ENCODE measurements around the gene NTN1. TPM values are rescaled to one million over a fixed set of nuclear protein-coding genes. Genes with fewer than 3 reads are reported as not detected.
A peak's percentile ranks its signal among the peaks of the same experiment; 100 is the strongest.
"Not testable (repeated sequence)": the region's sequence is repeated elsewhere in the genome, so short reads cannot be mapped to it uniquely, and the experiment has no call there.

Gene NTN1
- total and polyA plus RNA-seq, 2 of the 4 experiments (the other 2 are of a cell fraction), result under 0.01 to 0.07 TPM

- Histone ChIP-seq H3K27me3 (ENCODE audit: control insufficient read depth, insufficient read depth, low read length) (no peaks in the 10 kb centered on the region), H4K8ac (ENCODE audit: low read depth in 2 of 2, low read length in 2 of 2) (peak overlapping the region in 1 of 2 experiments; percentile 25; a peak in 2 of 4 replicates), H3K36me3 (ENCODE audit: control insufficient read depth, insufficient read depth, low read length) (no peaks in the 10 kb centered on the region), H3K27ac (ENCODE audit: insufficient read depth, low read length) (peak overlapping the region; percentile 88), H3K79me1 (ENCODE audit: low read depth in 1 of 2, low read length in 2 of 2) (no peaks in the 10 kb centered on the region), H3K4me1 (ENCODE audit: control insufficient read depth, insufficient read depth, low read length) (peaks cover 15% of the 10 kb centered on the region), H3K18ac (ENCODE audit: low read depth, low read length) (peak overlapping the region; percentile 81), H2BK120ac (ENCODE audit: low read depth, low read length) (peak overlapping the region; percentile 64), H3K9ac (ENCODE audit: low read depth, low read length) (0 out of 2 replicates have a peak overlapping the region, but pooled peaks have one; percentile 7), H3K9me3 (ENCODE audit: control insufficient read depth, insufficient read depth, low read length) (no peaks in the 10 kb centered on the region), H3K56ac (ENCODE audit: extremely low read depth, insufficient read depth, low read length) (no peak overlapping the region), H3K4me2 (ENCODE audit: low read depth, low read length) (peak overlapping the region; percentile 55), H2BK15ac (ENCODE audit: low read depth, low read length) (peak overlapping the region; percentile 51; the same call in 1 of the 3 replicates), H3K4ac (ENCODE audit: low read depth, low read length) (peak overlapping the region; percentile 58), H2AK5ac (ENCODE audit: low read depth, low read length) (peak overlapping the region; percentile 51), H4K20me1 (ENCODE audit: insufficient read depth, low read length) (no peaks in the 10 kb centered on the region), H2BK5ac (ENCODE audit: low read depth, low read length, poor library complexity, severe bottlenecking) (peak overlapping the region; percentile 69), H3K9me1 (ENCODE audit: insufficient read depth, low read length) (peaks cover 8% of the 10 kb centered on the region), H2BK20ac (ENCODE audit: low read depth, low read length) (peak overlapping the region; percentile 57; the same call in 1 of the 2 replicates), H4K91ac (ENCODE audit: insufficient read depth, low read depth, low read length) (peak overlapping the region; percentile 22), H3K14ac (replicated peaks; ENCODE audit: low read depth, low read length) (peak overlapping the region; percentile 51; the same call in 1 of the 2 replicates), H2AFZ (replicated peaks; ENCODE audit: low read length, poor library complexity) (peak overlapping the region; percentile 60), H3K4me3 (ENCODE audit: insufficient read depth, low read depth, low read length) (no peak overlapping the region), H3K23ac (ENCODE audit: low read depth, low read length) (no peak overlapping the region), H4K5ac (ENCODE audit: low read depth, low read length) (peak overlapping the region; percentile 74), H2AK9ac (replicated peaks; ENCODE audit: low read depth, low read length, poor library complexity) (no peak overlapping the region)
- 26% methylated on average over 4 of the region's 19 CpGs; no CpG with 5 or more reads in 1 of the 2 experiments for WGBS, 2 experiments (ENCODE audit: extremely low coverage in 2 of 2, insufficient read length in 1 of 2)
- in situ Hi-C loops (cut with MboI; ENCODE audit: low sequenced_read_pairs), result no loop called here
- POLR2A ChIA-PET (ENCODE audit: unreplicated experiment), result interaction anchor here (0.6 kb wide), 1 partner anchor 970 kb away, joined by 4 read pairs; no protein-coding TSS in a partner anchor
- TF ChIP-seq MAZ (IDR thresholded peaks at IDR 0.05; ENCODE audit: borderline replicate concordance, low read depth, low read length) (no peak), RFX5 (IDR thresholded peaks at IDR 0.05; ENCODE audit: low read depth, low read length) (peak; percentile 32; the same call in 1 of the 2 replicates)
- BruUV-seq (replicated peaks), result no TSS peak
- peak; percentile 52 for DNase-seq
- ATAC-seq (ENCODE audit: low read depth), result peak; percentile 87
- intact Hi-C loops (cut with micrococcal nuclease), result no loop called here
- CTCF ChIA-PET, result interaction anchor here (0.7 to 1.0 kb wide), 4 partner anchors 25 to 132 kb away, joined by 3 to 5 read pairs (median 4); no protein-coding TSS in a partner anchor
- dilution Hi-C loops (cut with HindIII; ENCODE audit: low sequenced_read_pairs, unreplicated experiment), result no loop called here
Observed at GRCh38 chr17:9256751-9257629, 235.7 kb downstream of the NTN1 start.

- H3K4me1 ChIP-seq (ENCODE audit: control insufficient read depth, insufficient read depth, low read length), result peaks cover 15% of the 10 kb centered on the region
- peak overlapping the region; percentile 69 for H2BK5ac ChIP-seq (ENCODE audit: low read depth, low read length, poor library complexity, severe bottlenecking)
- H3K23ac ChIP-seq (ENCODE audit: low read depth, low read length); intact Hi-C loops (cut with micrococcal nuclease); ATAC-seq (ENCODE audit: low read depth); H3K79me1 ChIP-seq (ENCODE audit: low read depth in 1 of 2, low read length in 2 of 2); H4K8ac ChIP-seq (ENCODE audit: low read depth in 2 of 2, low read length in 2 of 2); H3K4me3 ChIP-seq (ENCODE audit: insufficient read depth, low read depth, low read length); H3K27me3 ChIP-seq (ENCODE audit: control insufficient read depth, insufficient read depth, low read length); H3K56ac ChIP-seq (ENCODE audit: extremely low read depth, insufficient read depth, low read length); H3K9me3 ChIP-seq (ENCODE audit: control insufficient read depth, insufficient read depth, low read length); H2AK9ac ChIP-seq (replicated peaks; ENCODE audit: low read depth, low read length, poor library complexity); H4K20me1 ChIP-seq (ENCODE audit: insufficient read depth, low read length); H2AFZ ChIP-seq (replicated peaks; ENCODE audit: low read length, poor library complexity); DNase-seq; H3K14ac ChIP-seq (replicated peaks; ENCODE audit: low read depth, low read length); BruUV-seq (replicated peaks); H3K9me1 ChIP-seq (ENCODE audit: insufficient read depth, low read length); in situ Hi-C loops (cut with MboI; ENCODE audit: low sequenced_read_pairs); H3K36me3 ChIP-seq (ENCODE audit: control insufficient read depth, insufficient read depth, low read length); H2AK5ac ChIP-seq (ENCODE audit: low read depth, low read length); dilution Hi-C loops (cut with HindIII; ENCODE audit: low sequenced_read_pairs, unreplicated experiment): not testable (repeated sequence)
- H3K27ac ChIP-seq (ENCODE audit: insufficient read depth, low read length), result peak overlapping the region; percentile 88
- peak overlapping the region; percentile 22 for H4K91ac ChIP-seq (ENCODE audit: insufficient read depth, low read depth, low read length)
- peak overlapping the region; percentile 53 for H2BK20ac ChIP-seq (ENCODE audit: low read depth, low read length)
- POLR2A ChIA-PET (ENCODE audit: unreplicated experiment), result interaction anchor here (0.6 kb wide), 1 partner anchor 969 kb away, joined by 4 read pairs; no protein-coding TSS in a partner anchor
- H2BK120ac ChIP-seq (ENCODE audit: low read depth, low read length), result peak overlapping the region; percentile 64; the same call in 1 of the 2 replicates
- peak overlapping the region; percentile 55 for H3K4me2 ChIP-seq (ENCODE audit: low read depth, low read length)
- 0 out of 2 replicates have a peak overlapping the region, but pooled peaks have one; percentile 7 for H3K9ac ChIP-seq (ENCODE audit: low read depth, low read length)
- H4K5ac ChIP-seq (ENCODE audit: low read depth, low read length), result peak overlapping the region; percentile 74
- CTCF ChIA-PET, result interaction anchor here (0.7 to 1.0 kb wide), 4 partner anchors 25 to 131 kb away, joined by 3 to 5 read pairs (median 4); no protein-coding TSS in a partner anchor
- peak overlapping the region; percentile 30; the same call in 1 of the 2 replicates for H3K4ac ChIP-seq (ENCODE audit: low read depth, low read length)
- peak overlapping the region; percentile 0; the same call in 1 of the 3 replicates for H2BK15ac ChIP-seq (ENCODE audit: low read depth, low read length)
- peak overlapping the region; percentile 59 for H3K18ac ChIP-seq (ENCODE audit: low read depth, low read length)
- 89% methylated on average over 5 of the region's 9 CpGs; no CpG with 5 or more reads in 1 of the 2 experiments for WGBS, 2 experiments (ENCODE audit: extremely low coverage in 2 of 2, insufficient read length in 1 of 2)
Observed at GRCh38 chr17:9257630-9257965, 236.3 kb downstream of the NTN1 start.
